WTC11 (cell line): ENCODE data around the gene PITX1. TPM values are rescaled to one million over a fixed set of nuclear protein-coding genes. Genes with fewer than 3 reads are reported as not detected.

Experiments used
- ATAC-seq: fragments of 200-7000 bp; cut with Tn5 transposase; 2 replicates; pipeline ENCODE4 v1.10.0; 2021; ENCODE audit warnings: mild to moderate bottlenecking, moderate library complexity
- CTCF ChIA-PET: fragments of 300-600 bp; sonication (Branson Sonifier 250); formaldehyde crosslinking; loops from one replicate; lab custom pipeline; 2021; ENCODE audit warnings: antibody characterized with exemption; lab: Charles Lee
- POLR2A ChIA-PET: fragments of 350-600 bp; sonication (Branson Sonifier 250); formaldehyde crosslinking; loops from one replicate; lab custom pipeline; 2021; ENCODE audit warnings: antibody characterized with exemption; lab: Charles Lee
- DNase-seq: peaks from one replicate; pipeline ENCODE4 v3.0.0; 2021; ENCODE audit warnings: low spot score
- H3K27ac Mint-ChIP-seq: 2 replicates; pipeline ENCODE4 v1.8.0; 2021; ENCODE audit warnings: mixed read lengths
- H3K27me3 Mint-ChIP-seq: 2 replicates; pipeline ENCODE4 v1.8.0; 2021; ENCODE audit warnings: low read depth, mild to moderate bottlenecking, moderate library complexity, mixed read lengths
- H3K36me3 Mint-ChIP-seq: 2 replicates; pipeline ENCODE4 v1.8.0; 2021; ENCODE audit warnings: mixed read lengths
- H3K4me1 Mint-ChIP-seq: 2 replicates; pipeline ENCODE4 v1.8.0; 2022; ENCODE audit warnings: mixed read lengths
- H3K4me3 Mint-ChIP-seq: 2 replicates; pipeline ENCODE4 v1.8.0; 2021; ENCODE audit warnings: mild to moderate bottlenecking, moderate library complexity, mixed read lengths
- H3K9me3 Mint-ChIP-seq: 2 replicates; pipeline ENCODE4 v1.8.0; 2021; ENCODE audit warnings: mixed read lengths
- AFF4 ChIP-seq: sonication (generic); formaldehyde crosslinking; IDR thresholded peaks from 2 replicates; pipeline ENCODE4 v1.8.1; 2023; ENCODE audit warnings: mild to moderate bottlenecking, missing genetic modification reagents, borderline replicate concordance
- ARID4B ChIP-seq: sonication (generic); formaldehyde crosslinking; IDR thresholded peaks from 2 replicates; pipeline ENCODE4 v1.8.0; 2023; ENCODE audit warnings: missing genetic modification reagents, mild to moderate bottlenecking, borderline replicate concordance
- CBFB ChIP-seq: sonication (generic); formaldehyde crosslinking; IDR thresholded peaks from 2 replicates; pipeline ENCODE4 v1.8.1; 2022; ENCODE audit warnings: mild to moderate bottlenecking, low read depth, missing genetic modification reagents
- CDX4 ChIP-seq: fragments of 250-450 bp; sonication (Bioruptor Pico); IDR thresholded peaks from 2 replicates; pipeline ENCODE4 v1.9.0; 2021; ENCODE audit warnings: moderate library complexity, mild to moderate bottlenecking, inconsistent platforms, borderline replicate concordance
- CTCF ChIP-seq: fragments of 200-600 bp; IDR thresholded peaks from 2 replicates; pipeline ENCODE4 v1.8.0; 2022; ENCODE audit warnings: antibody characterized with exemption
- EMX1 ChIP-seq: fragments of 250-450 bp; sonication (Bioruptor Pico); IDR thresholded peaks from 2 replicates; pipeline ENCODE4 v1.8.0; 2021; ENCODE audit warnings: mild to moderate bottlenecking
- FOXK1 ChIP-seq: sonication (generic); formaldehyde crosslinking; IDR thresholded peaks from 2 replicates; pipeline ENCODE4 v1.8.0; 2022; ENCODE audit warnings: mild to moderate bottlenecking, moderate library complexity, missing genetic modification reagents
- GABPB1 ChIP-seq: sonication (generic); formaldehyde crosslinking; IDR thresholded peaks from 2 replicates; pipeline ENCODE4 v1.8.1; 2023; ENCODE audit warnings: mild to moderate bottlenecking, missing genetic modification reagents
- JUN ChIP-seq: sonication (generic); formaldehyde crosslinking; IDR thresholded peaks from 2 replicates; pipeline ENCODE4 v1.8.0; 2023; ENCODE audit warnings: mild to moderate bottlenecking, missing genetic modification reagents
- TP53 ChIP-seq: sonication (generic); formaldehyde crosslinking; IDR thresholded peaks from 2 replicates; pipeline ENCODE4 v1.8.1; 2023; ENCODE audit warnings: mild to moderate bottlenecking, missing genetic modification reagents
- USF2 ChIP-seq: sonication (generic); formaldehyde crosslinking; IDR thresholded peaks from 2 replicates; pipeline ENCODE4 v1.8.1; 2023; ENCODE audit warnings: mild to moderate bottlenecking, missing genetic modification reagents, moderate library complexity
- ZNF121 ChIP-seq: sonication (generic); formaldehyde crosslinking; IDR thresholded peaks from 2 replicates; pipeline ENCODE4 v1.8.0; 2023; ENCODE audit warnings: missing genetic modification reagents
- ZNF281 ChIP-seq: sonication (generic); formaldehyde crosslinking; IDR thresholded peaks from 2 replicates; pipeline ENCODE4 v1.8.0; 2023; ENCODE audit warnings: mild to moderate bottlenecking, missing genetic modification reagents
- total RNA-seq: library from RNA; stranded (reverse); gene quantifications from 3 replicates; pipeline ENCODE4 v1.2.3, GENCODE V29; 2021

The PITX1 gene
- total RNA-seq, 1 experiment from 2014 or later = 0.13 TPM

GRCh38 chr5:135007305-135007704 is 26.7 kb downstream of the PITX1 start (continued):
- no peak for TF ChIP-seq ARID4B
- no peak for TF ChIP-seq USF2 (CRISPR knock-in tag)
- TF ChIP-seq, all 79 proteins: peak for 0

- Mint-ChIP-seq H3K4me1 (no peaks in the 10 kb centered on the region), H3K27me3 (peaks cover 13% of the 10 kb centered on the region; the same call in 1 of the 2 replicates), H3K36me3 (no peaks in the 10 kb centered on the region), H3K9me3 (no peaks in the 10 kb centered on the region), H3K4me3 (no peak overlapping the region), H3K27ac (no peak overlapping the region)
- ChIA-PET POLR2A (no interaction called here), CTCF (interaction anchor here (0.6 to 1.8 kb wide), 5 partner anchors 9 to 186 kb away, joined by 3 to 6 read pairs (median 4); partner anchors contain the start of gene PCBD2)
- ATAC-seq (no peak), DNase-seq (no peak)
- no peak for TF ChIP-seq CDX4
- no peak for TF ChIP-seq ZNF121 (CRISPR knock-in tag)
- no peak for TF ChIP-seq EMX1 (CRISPR knock-in tag)
- TF ChIP-seq FOXK1 (CRISPR knock-in tag) = no peak
- TF ChIP-seq TP53 (CRISPR knock-in tag) = no peak
- no peak for TF ChIP-seq JUN (CRISPR knock-in tag)
- no peak for TF ChIP-seq CTCF
- no peak for TF ChIP-seq GABPB1
- no peak for TF ChIP-seq CBFB (CRISPR knock-in tag)
- no peak for TF ChIP-seq ZNF281
- no peak for TF ChIP-seq AFF4
Observed at GRCh38 chr5:135005076-135005475, 29.0 kb downstream of the PITX1 start.
